Muscle layer of colon (tissue), 2 donors: ENCODE measurements around the gene DUT.

Source experiments
- H3K27ac ChIP-seq: one replicate; pipeline ENCODE4 v1.7.0; 2013; ENCODE audit warnings: low read depth, mild to moderate bottlenecking, low read length, moderate library complexity
- H3K27me3 ChIP-seq, 2 donors: one replicate each; pipeline ENCODE4 v1.7.0; 2013; ENCODE audit warnings: low read length in 2 of 2, mild to moderate bottlenecking in 2 of 2; ENCODE audit not compliant: insufficient read depth in 2 of 2, control insufficient read depth in 1 of 2
- H3K36me3 ChIP-seq: one replicate; pipeline ENCODE4 v1.7.0; 2013; ENCODE audit warnings: mild to moderate bottlenecking, low read length; ENCODE audit not compliant: insufficient read depth
- H3K4me1 ChIP-seq: one replicate; pipeline ENCODE4 v1.7.0; 2013; ENCODE audit warnings: mild to moderate bottlenecking, low read length; ENCODE audit not compliant: insufficient read depth
- H3K4me3 ChIP-seq, 2 donors: one replicate each; pipeline ENCODE4 v1.7.0; 2013; ENCODE audit warnings: low read length in 2 of 2, low read depth in 1 of 2, mild to moderate bottlenecking in 1 of 2, moderate library complexity in 1 of 2
- H3K9ac ChIP-seq: one replicate; pipeline ENCODE4 v1.7.0; 2013; ENCODE audit warnings: low read length
- H3K9me3 ChIP-seq: one replicate; pipeline ENCODE4 v1.7.0; 2013; ENCODE audit warnings: mild to moderate bottlenecking, low read length
- donor health status: abdominal sarcoma.
- donor health status: Adenocarcinoma of cecum.

Gene DUT

DNA sequence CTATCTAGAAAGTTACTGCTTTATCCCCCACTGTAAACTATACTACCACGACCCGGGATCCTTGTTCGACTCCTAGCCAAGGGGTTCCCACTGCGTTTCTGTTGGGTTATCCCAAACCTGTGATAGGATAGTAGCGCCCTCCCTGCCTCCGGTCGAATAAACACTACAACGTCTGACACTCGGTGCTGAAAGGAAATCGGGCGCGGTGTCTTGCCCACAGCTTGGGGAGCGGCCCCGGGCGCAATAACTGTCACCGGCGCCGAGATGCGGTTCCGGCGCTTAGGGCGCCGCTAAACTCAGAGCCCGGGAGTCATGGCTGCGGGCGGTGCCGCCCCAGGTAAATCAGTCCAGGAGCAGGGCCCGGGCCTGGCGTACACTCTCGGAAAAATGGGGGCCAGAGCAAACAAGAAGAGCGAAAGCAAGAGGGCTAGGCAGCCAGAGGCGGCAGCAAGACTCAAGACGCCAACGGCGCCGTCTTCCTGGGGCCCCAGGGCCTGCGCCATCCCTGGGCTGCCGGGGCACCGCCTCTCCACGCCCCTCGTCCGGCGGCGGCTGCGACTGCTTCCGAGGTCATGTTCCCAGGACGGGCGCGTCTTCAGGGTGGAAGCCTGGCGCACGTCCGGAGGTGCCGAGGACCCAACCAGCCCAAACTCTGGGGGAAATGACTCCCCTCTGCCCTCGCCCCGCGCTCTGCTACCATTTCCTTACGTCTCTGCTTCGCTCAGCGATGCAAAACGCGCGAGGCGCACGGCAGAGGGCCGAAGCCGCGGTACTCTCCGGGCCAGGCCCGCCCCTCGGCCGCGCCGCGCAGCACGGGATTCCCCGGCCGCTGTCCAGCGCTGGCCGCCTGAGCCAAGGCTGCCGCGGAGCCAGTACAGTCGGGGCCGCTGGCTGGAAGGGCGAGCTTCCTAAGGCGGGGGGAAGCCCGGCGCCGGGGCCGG is at the start of gene DUT:
DUT (plus strand) TSS at position 575 of the 941 bp plus-strand sequence; CDS start at position 662, 87 bp downstream.
- peak within 1 kb of the TSS; percentile 64 for H3K9ac ChIP-seq
- peaks cover 18% of the 10 kb centered on the region for H3K4me1 ChIP-seq
- H3K36me3 ChIP-seq, result peaks cover 18% of the 10 kb centered on the region
- H3K27ac ChIP-seq, result peak within 1 kb of the TSS; percentile 98
- peak within 1 kb of the TSS; percentile 63 to 86 for H3K4me3 ChIP-seq
- H3K27me3 ChIP-seq, result no peaks in the 10 kb centered on the region
- H3K9me3 ChIP-seq, result no peaks in the 10 kb centered on the region

DNA sequence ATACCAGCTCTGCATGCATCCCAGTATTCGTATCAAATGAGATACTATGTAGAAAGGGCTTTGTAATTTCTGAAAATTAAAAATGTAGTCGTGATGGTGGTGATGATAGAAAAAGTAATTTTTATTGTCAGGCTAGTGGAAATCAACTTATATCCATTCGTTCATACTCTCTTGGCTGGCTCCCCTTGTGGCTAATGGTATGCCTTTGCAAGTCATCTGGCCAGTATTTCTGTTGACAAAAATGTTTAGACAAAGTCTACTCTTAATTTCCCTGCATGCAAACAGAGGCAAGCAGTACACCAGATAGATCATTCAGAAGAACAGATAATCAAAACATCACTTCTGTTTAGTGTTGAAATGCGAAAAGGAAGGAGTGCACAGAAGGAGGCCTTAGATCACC is 49.6 kb upstream of the DUT start:
- Histone ChIP-seq H3K27me3 (no peaks in the 10 kb centered on the region), H3K27ac (no peak overlapping the region), H3K9ac (no peak overlapping the region), H3K4me3 (no peak overlapping the region), H3K4me1 (peaks cover 23% of the 10 kb centered on the region), H3K36me3 (no peaks in the 10 kb centered on the region), H3K9me3 (no peaks in the 10 kb centered on the region)

DNA sequence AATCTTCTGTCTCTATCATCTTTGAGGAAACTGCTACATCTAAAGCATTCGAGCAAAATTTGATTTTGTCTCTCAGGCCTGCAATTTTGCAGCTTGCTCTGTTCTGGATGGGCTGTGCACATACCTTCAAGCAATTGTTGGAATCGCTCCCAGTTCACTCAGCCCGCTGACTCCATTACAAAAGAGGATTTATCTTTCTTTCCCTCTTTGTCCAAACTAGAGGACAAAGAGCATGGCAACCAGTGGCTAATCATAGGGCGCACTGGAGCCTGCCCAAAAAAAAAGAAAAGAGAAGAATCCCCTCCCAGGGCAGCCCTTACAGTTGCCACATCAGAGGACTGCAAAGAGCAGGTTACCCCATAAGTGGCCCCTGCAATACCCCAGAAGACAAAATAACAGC is 49.0 kb upstream of the DUT start:
- peaks cover 23% of the 10 kb centered on the region for H3K4me1 ChIP-seq
- no peak overlapping the region for H3K27ac ChIP-seq
- H3K36me3 ChIP-seq, result no peaks in the 10 kb centered on the region
- no peaks in the 10 kb centered on the region for H3K9me3 ChIP-seq
- H3K4me3 ChIP-seq, result no peak overlapping the region
- H3K27me3 ChIP-seq, result no peaks in the 10 kb centered on the region
- no peak overlapping the region for H3K9ac ChIP-seq

DNA sequence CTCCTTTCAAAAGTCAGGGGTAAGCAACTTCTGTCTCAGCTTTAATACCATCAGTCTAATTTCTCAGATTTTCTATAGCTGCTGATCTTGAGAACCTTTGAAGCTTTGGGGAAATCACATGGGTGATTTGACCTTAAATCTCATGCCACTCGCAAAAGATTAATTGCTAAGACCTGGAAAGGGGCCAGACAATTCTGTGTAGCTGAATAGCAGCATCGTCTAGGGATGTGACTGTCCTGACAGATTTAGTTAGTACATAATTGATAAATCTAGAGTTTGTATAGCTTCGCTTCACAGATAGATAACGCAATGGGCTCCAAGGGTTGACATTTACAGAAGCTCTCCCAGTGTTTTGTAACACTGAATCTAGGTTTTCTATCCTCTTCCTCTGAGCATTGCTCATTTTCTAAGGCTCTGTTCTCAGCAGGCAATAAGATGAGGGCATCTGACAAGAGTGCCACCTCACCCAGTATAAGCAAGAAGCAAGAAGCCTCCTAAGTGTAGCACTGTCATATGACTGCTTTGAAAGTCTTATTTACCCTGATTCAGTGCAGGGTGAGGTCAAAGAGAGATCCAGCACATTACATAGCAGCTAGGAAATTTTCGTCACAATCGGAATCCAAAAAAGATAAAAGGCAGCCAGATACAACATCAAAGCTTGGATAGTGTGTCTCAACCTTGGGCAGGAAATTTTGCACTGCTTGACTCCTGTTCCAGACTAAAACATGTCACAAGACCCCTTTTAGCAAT is 47.7 kb upstream of the DUT start:
- no peaks in the 10 kb centered on the region for H3K27me3 ChIP-seq
- no peaks in the 10 kb centered on the region for H3K36me3 ChIP-seq
- no peak overlapping the region for H3K27ac ChIP-seq
- no peaks in the 10 kb centered on the region for H3K9me3 ChIP-seq
- H3K9ac ChIP-seq, result no peak overlapping the region
- no peak overlapping the region for H3K4me3 ChIP-seq
- peaks cover 23% of the 10 kb centered on the region for H3K4me1 ChIP-seq

DNA sequence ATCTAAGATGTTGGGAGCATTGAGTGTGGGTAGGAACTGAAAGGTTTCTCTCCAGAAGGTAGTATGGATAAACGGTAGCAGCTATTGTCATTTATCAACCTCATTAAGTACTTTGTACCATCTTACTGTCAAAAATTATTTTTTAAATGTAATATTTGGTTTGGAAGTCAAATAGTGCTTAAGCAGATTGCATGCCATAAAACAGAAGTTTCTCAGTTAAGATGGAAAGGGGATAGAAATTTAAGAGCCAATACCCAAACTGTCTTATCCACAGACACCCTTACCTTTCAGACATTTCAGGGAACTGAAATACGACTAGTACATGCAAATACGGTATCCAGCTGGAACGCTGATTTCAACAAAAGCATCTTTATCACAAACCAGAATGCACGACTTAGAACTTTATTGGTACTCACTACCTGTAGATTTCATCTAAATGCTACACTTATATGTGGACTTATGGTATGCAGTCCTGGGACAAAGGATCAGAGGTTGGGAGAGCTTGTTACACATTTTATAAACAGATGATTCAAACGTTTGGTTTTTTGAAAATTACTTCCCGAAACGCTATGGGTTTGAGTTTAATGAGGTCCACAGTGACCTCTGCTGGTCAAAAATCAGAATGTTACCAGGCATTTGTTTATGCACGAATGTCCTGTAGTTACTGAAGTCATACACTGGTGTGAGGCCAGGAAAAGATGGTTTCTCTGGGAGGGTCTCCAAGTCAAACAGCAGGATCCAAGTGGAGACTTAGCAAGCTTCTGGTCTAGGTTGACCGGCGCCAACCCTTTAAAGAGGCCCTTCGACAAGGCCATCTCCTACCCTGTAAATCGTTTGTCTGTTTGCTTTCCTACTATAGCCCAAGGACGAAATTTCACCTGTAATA is 45.7 kb upstream of the DUT start:
- H3K4me3 ChIP-seq, result peak overlapping the region; percentile 33 to 48
- no peaks in the 10 kb centered on the region for H3K27me3 ChIP-seq
- no peaks in the 10 kb centered on the region for H3K9me3 ChIP-seq
- H3K27ac ChIP-seq, result no peak overlapping the region
- H3K9ac ChIP-seq, result no peak overlapping the region
- H3K4me1 ChIP-seq, result peaks cover 23% of the 10 kb centered on the region
- no peaks in the 10 kb centered on the region for H3K36me3 ChIP-seq

DNA sequence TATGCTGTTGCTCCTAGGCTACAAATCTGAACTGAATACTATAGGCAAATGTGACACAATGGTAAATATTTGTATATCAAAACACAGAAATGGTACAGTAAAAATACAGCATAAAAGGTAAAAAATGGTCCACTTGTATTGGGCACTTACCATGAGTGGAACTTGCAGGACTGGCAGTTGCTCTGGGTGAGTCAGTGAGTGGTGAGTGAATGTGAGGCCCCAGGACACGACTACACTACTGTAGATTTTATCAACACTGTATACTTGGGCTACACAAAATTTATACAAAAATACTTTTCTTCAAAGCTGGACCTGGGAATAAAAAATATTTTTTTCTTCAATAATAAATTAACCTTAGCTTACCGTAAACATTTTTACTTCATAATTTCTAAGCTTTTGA is 41.6 kb upstream of the DUT start:
- no peak overlapping the region for H3K9ac ChIP-seq
- no peak overlapping the region for H3K27ac ChIP-seq
- peaks cover 4% of the 10 kb centered on the region for H3K4me1 ChIP-seq
- H3K36me3 ChIP-seq, result no peaks in the 10 kb centered on the region
- no peak overlapping the region for H3K4me3 ChIP-seq
- H3K9me3 ChIP-seq, result no peaks in the 10 kb centered on the region
- no peaks in the 10 kb centered on the region for H3K27me3 ChIP-seq

DNA sequence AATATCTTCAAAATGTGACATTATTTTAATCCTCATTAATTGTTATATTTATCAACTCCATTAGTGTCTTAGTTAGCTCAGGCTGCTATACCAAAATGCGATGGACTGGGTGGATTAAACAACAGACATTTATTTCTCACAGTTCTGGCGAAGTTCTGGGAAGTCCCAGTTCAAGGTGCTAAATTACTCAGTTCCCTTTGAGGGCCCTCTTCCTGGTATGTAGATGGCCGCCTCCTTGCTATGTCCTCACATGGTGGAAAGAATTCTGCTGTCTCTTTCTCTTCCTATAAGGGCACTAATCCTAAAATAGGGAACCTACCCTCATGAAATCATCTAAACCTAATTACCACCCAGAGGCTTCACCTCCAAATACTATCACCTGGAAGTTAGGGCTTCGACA is 38.8 kb upstream of the DUT start:
- H3K4me3 ChIP-seq, result no peak overlapping the region
- H3K9ac ChIP-seq, result no peak overlapping the region
- H3K4me1 ChIP-seq, result no peaks in the 10 kb centered on the region
- no peaks in the 10 kb centered on the region for H3K27me3 ChIP-seq
- H3K27ac ChIP-seq, result no peak overlapping the region
- no peaks in the 10 kb centered on the region for H3K9me3 ChIP-seq
- H3K36me3 ChIP-seq, result no peaks in the 10 kb centered on the region

DNA sequence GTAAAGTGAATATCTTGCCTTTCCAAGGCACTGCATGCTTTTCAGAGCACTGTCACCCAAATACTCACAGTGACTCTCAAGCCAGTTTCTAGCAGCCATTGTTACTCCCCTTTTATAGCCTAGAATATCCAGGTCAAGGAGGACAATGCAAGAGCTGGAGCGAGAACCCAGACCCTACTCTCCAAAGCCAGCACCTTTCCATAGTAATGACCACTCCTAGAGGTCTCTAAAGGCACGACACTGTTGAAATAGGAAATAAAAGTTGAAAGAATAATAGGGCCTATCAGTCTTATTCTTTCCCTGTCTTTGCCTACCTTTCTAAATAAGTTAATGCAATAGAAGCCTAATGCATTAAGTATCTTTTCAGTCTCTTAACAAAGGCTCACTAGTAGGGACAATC is 33.6 kb upstream of the DUT start:
- Histone ChIP-seq H3K36me3 (no peaks in the 10 kb centered on the region), H3K4me1 (no peaks in the 10 kb centered on the region), H3K27me3 (no peaks in the 10 kb centered on the region), H3K9me3 (no peaks in the 10 kb centered on the region), H3K27ac (no peak overlapping the region), H3K4me3 (no peak overlapping the region), H3K9ac (no peak overlapping the region)

DNA sequence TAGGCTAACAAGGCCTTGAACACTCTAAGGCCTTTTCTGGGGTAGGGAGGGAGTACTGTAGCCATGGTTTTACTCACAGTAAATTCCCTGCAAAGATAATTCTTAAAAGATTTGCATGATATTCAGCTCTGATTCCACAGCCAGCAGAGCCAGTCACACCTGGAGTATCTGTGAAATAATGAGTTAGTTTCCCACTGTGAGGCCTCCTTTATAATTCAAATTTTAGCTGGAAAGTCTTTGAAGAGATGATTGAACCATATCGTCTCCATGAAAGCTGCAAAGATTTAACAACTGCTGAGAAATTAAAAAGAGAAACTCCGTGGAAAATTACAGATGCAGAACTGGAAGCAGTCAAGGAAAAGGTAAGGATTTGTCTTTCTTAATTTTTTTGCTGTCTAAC is 32.3 kb upstream of the DUT start:
- H3K4me1 ChIP-seq, result no peaks in the 10 kb centered on the region
- no peak overlapping the region for H3K4me3 ChIP-seq
- no peak overlapping the region for H3K27ac ChIP-seq
- H3K36me3 ChIP-seq, result no peaks in the 10 kb centered on the region
- H3K27me3 ChIP-seq, result no peaks in the 10 kb centered on the region
- H3K9ac ChIP-seq, result no peak overlapping the region
- H3K9me3 ChIP-seq, result no peaks in the 10 kb centered on the region

DNA sequence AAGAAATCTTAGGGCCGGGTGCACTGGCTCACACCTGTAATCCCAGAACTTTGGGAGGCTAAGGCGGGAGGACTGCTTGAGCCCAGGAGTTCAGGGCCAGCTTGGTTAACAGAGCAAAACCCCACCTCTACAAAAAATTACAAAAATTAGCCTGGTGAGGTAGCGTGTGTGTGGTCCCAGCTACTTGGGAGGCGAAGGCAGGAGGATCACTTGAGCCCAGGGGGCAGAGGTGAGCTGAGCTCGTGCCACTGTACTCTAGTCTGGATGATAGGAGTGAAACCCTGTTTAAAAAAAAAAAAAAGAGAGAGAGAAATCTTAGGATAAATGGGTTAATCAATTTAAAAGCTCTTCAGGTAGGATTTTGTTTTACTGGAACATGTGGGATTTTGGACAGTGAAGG is 31.2 kb upstream of the DUT start:
- Histone ChIP-seq H3K9me3 (no peaks in the 10 kb centered on the region), H3K27me3 (no peaks in the 10 kb centered on the region), H3K36me3 (no peaks in the 10 kb centered on the region), H3K4me1 (no peaks in the 10 kb centered on the region), H3K9ac (no peak overlapping the region), H3K27ac (no peak overlapping the region), H3K4me3 (no peak overlapping the region)

DNA sequence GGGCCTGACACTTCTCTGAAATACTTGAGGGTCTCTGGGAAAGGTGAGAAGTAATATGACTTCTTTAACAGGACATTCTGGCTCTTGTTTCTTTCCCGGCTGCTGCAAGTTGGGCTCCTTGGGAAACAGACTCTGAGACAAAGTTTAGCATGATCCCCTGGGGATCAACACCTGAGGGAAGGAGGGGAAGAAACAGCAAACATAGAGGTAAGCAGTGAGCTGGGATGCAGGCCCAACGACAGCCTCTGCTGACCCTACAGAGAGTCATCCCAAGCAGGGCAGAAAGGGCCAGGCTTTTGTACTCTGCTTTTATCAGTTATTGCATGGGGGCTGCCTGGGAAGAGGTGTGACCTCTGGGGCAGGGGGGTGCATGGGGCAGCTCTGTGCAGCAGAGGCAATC is 26.8 kb upstream of the DUT start:
- no peak overlapping the region for H3K4me3 ChIP-seq
- no peak overlapping the region for H3K27ac ChIP-seq
- H3K9ac ChIP-seq, result no peak overlapping the region
- no peaks in the 10 kb centered on the region for H3K9me3 ChIP-seq
- no peaks in the 10 kb centered on the region for H3K4me1 ChIP-seq
- H3K27me3 ChIP-seq, result no peaks in the 10 kb centered on the region
- H3K36me3 ChIP-seq, result no peaks in the 10 kb centered on the region
